ENCODE data around the gene OSBPL2. TPM values are rescaled to one million over a fixed set of nuclear protein-coding genes. Genes with fewer than 3 reads are reported as not detected.

Gene OSBPL2
- total and polyA plus RNA-seq, 4 experiments from 2014 or later, result 14.8 to 84.4 (median 49.1) TPM

DNA sequence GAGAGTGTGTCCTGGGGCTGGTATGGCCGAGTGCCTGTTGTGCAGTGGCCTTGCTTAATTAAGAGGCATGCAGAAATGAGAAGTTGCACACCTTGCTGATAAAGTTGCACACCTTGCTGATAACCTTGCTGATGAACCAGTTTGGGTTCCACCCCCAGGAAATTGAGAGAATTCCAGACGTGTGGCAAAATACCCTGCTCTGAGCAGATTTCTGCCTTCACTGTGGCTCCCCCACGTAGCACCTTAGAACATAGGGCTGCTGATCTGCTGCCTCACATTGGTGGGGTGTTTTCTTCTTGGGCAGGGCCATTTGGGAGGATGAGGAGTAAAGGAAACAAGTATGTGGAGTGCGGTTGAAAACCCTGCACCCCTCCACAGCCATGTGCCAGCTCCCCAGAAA, 42.0 kb downstream of the OSBPL2 start:
- DNase-seq, result no peak
- no peaks in the 10 kb centered on the region for H3K9me3 Mint-ChIP-seq
- Histone ChIP-seq H3K36me3 (ENCODE audit: insufficient read depth, low read length) (peaks cover 55% of the 10 kb centered on the region), H3K9me3 (ENCODE audit: control insufficient read depth in 1 of 2, low read length in 2 of 2) (no peaks in the 10 kb centered on the region), H3K27ac (ENCODE audit: low read depth, low read length) (no peak overlapping the region), H3K4me1 (ENCODE audit: insufficient read depth, low read length) (no peaks in the 10 kb centered on the region), H3K27me3 (ENCODE audit: insufficient read depth, low read length) (no peaks in the 10 kb centered on the region), H3K4me3 (ENCODE audit: low read length in 2 of 2) (no peak overlapping the region)
- ChIA-PET POLR2A (ENCODE audit: partially characterized antibody) (no interaction called here), CTCF (ENCODE audit: partially characterized antibody) (no interaction called here)
- H3K4me1 Mint-ChIP-seq, result peaks cover 0 to 2% (median under 1%) of the 10 kb centered on the region in 4 donors
- H3K27ac Mint-ChIP-seq, result no peak overlapping the region
- no peak overlapping the region for H3K4me3 Mint-ChIP-seq
- no peaks in the 10 kb centered on the region for H3K27me3 Mint-ChIP-seq
- peaks cover 54 to 75% of the 10 kb centered on the region in 2 donors for H3K36me3 Mint-ChIP-seq
- intact Hi-C loops (cut with micrococcal nuclease), result no loop called here

DNA sequence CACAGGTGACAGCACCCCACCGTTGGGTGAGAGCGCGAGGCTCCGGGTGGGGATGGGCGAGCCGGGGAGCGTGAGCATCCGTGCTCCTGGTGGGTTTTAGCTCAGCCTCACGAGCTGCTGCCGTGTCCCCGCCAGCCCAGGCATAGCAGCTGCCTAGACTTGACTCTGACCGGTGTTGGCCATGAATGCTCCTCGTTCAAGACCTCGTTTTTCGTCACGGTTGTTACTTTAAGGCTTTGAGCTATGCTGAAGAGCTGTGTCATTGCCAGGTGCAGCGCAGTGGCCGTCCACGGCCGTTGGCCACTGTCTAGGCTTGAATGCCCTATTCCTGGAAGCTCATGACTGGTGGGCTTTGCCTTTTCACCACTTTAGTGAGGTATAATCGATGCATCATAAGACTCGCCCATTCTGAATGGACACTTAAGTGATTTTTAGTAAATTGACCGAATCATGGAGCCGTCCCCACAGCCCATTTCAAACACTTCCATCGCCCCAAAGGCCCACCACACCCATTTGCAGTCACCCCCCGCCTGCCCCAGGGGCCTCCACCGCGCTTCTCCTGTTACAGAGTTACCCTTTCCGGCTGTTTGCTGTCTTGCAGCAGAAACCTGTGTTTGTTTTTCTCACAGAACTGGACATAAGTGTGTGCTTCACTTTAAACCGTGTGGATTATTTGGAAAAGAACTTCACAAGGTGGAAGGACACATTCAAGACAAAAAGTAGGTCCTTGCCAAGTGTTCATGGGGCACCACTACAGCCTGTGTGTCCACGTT, 43.0 kb downstream of the OSBPL2 start:
- Histone ChIP-seq H3K27me3 (ENCODE audit: insufficient read depth, low read length) (no peaks in the 10 kb centered on the region), H3K27ac (ENCODE audit: low read depth, low read length) (no peak overlapping the region), H3K4me3 (ENCODE audit: low read length in 2 of 2) (no peak overlapping the region), H3K4me1 (ENCODE audit: insufficient read depth, low read length) (no peaks in the 10 kb centered on the region), H3K36me3 (ENCODE audit: insufficient read depth, low read length) (peaks cover 65% of the 10 kb centered on the region), H3K9me3 (ENCODE audit: control insufficient read depth in 1 of 2, low read length in 2 of 2) (no peaks in the 10 kb centered on the region)
- Mint-ChIP-seq H3K27ac (peak overlapping the region in 1 of 7 donors; percentile 15), H3K36me3 (peaks cover 51 to 72% of the 10 kb centered on the region in 2 donors), H3K4me1 (peaks cover 0 to 2% (median under 1%) of the 10 kb centered on the region in 4 donors), H3K4me3 (no peak overlapping the region), H3K9me3 (no peaks in the 10 kb centered on the region), H3K27me3 (no peaks in the 10 kb centered on the region)
- CTCF ChIA-PET (ENCODE audit: partially characterized antibody), result no interaction called here
- DNase-seq, result no peak
- POLR2A ChIA-PET (ENCODE audit: partially characterized antibody), result no interaction called here
- intact Hi-C loops (cut with micrococcal nuclease), result no loop called here

- no peaks in the 10 kb centered on the region for H3K27me3 Mint-ChIP-seq
- H3K4me1 ChIP-seq (ENCODE audit: insufficient read depth, low read length), result no peaks in the 10 kb centered on the region
- H3K27me3 ChIP-seq (ENCODE audit: insufficient read depth, low read length), result no peaks in the 10 kb centered on the region
- no peak overlapping the region for H3K27ac ChIP-seq (ENCODE audit: low read depth, low read length)
- H3K4me1 Mint-ChIP-seq, result peaks cover 0 to 2% (median under 1%) of the 10 kb centered on the region in 4 donors
- ChIA-PET CTCF (ENCODE audit: partially characterized antibody) (no interaction called here), POLR2A (ENCODE audit: partially characterized antibody) (no interaction called here)
- intact Hi-C loops (cut with micrococcal nuclease), result no loop called here
- no peak overlapping the region for H3K4me3 Mint-ChIP-seq
- no peaks in the 10 kb centered on the region for H3K9me3 Mint-ChIP-seq
- H3K4me3 ChIP-seq (ENCODE audit: low read length in 2 of 2), result no peak overlapping the region
- peak overlapping the region in 1 of 7 donors; percentile 50 for H3K27ac Mint-ChIP-seq
- H3K36me3 ChIP-seq (ENCODE audit: insufficient read depth, low read length), result peaks cover 71% of the 10 kb centered on the region
- DNase-seq, result no peak
- peaks cover 51 to 73% of the 10 kb centered on the region in 2 donors for H3K36me3 Mint-ChIP-seq
- H3K9me3 ChIP-seq (ENCODE audit: control insufficient read depth in 1 of 2, low read length in 2 of 2), result no peaks in the 10 kb centered on the region
Measured at GRCh38 chr20:62282103-62282502, 43.8 kb downstream of the OSBPL2 start.

DNA sequence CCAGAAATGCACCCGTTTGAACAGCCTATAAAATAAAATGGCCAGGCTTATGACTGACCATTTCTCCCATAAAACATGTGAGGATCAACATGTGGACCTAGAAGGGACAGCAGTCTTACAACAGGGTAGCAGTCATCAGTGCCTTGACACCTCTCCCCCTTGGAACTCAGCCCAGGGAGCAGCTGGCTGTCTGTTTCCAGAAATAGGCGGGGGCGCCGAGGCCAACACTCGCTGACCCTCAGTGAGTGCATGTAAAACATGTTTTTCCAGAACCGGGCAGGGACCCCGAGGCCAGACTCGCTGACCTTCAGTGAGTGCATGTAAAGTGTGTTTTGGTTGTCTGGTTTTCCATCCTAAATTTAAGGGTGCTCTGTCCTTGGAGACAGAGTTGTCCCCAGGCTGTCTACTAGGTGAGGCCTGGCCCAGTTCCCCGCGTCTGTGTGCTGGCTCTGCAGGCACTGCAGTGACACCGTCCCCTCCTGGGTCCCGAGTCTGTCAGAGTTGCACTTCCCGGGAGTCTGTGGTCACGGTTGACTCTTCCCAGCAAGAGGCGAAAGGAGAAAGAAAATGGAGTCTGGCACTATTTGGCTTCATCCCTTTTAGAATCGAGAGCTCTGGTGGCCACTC, 44.7 kb downstream of the OSBPL2 start:
- no peaks in the 10 kb centered on the region for H3K4me1 ChIP-seq (ENCODE audit: insufficient read depth, low read length)
- no peaks in the 10 kb centered on the region for H3K9me3 Mint-ChIP-seq
- DNase-seq, result no peak
- no peaks in the 10 kb centered on the region for H3K27me3 ChIP-seq (ENCODE audit: insufficient read depth, low read length)
- H3K4me3 Mint-ChIP-seq, result no peak overlapping the region
- H3K36me3 ChIP-seq (ENCODE audit: insufficient read depth, low read length), result peaks cover 71% of the 10 kb centered on the region
- ChIA-PET POLR2A (ENCODE audit: partially characterized antibody) (interaction anchor here (0.6 kb wide), 1 partner anchor 95 kb away, joined by 3 read pairs; no protein-coding TSS in a partner anchor), CTCF (ENCODE audit: partially characterized antibody) (no interaction called here)
- intact Hi-C loops (cut with micrococcal nuclease), result no loop called here
- H3K27me3 Mint-ChIP-seq, result no peaks in the 10 kb centered on the region
- peaks cover 49 to 65% of the 10 kb centered on the region in 2 donors for H3K36me3 Mint-ChIP-seq
- peaks cover 0 to 2% (median under 1%) of the 10 kb centered on the region in 4 donors for H3K4me1 Mint-ChIP-seq
- no peak overlapping the region for H3K27ac ChIP-seq (ENCODE audit: low read depth, low read length)
- H3K4me3 ChIP-seq (ENCODE audit: low read length in 2 of 2), result no peak overlapping the region
- H3K9me3 ChIP-seq (ENCODE audit: control insufficient read depth in 1 of 2, low read length in 2 of 2), result no peaks in the 10 kb centered on the region
- H3K27ac Mint-ChIP-seq, result no peak overlapping the region

- H3K27ac ChIP-seq (ENCODE audit: low read depth, low read length), result no peak overlapping the region
- intact Hi-C loops (cut with micrococcal nuclease), result no loop called here
- Mint-ChIP-seq H3K4me1 (no peaks in the 10 kb centered on the region), H3K36me3 (peaks cover 38 to 63% of the 10 kb centered on the region in 2 donors), H3K27me3 (no peaks in the 10 kb centered on the region), H3K27ac (no peak overlapping the region), H3K9me3 (no peaks in the 10 kb centered on the region), H3K4me3 (no peak overlapping the region)
- no peak for DNase-seq
- H3K36me3 ChIP-seq (ENCODE audit: insufficient read depth, low read length), result peaks cover 62% of the 10 kb centered on the region
- no peaks in the 10 kb centered on the region for H3K9me3 ChIP-seq (ENCODE audit: control insufficient read depth in 1 of 2, low read length in 2 of 2)
- CTCF ChIA-PET (ENCODE audit: partially characterized antibody), result no interaction called here
- POLR2A ChIA-PET (ENCODE audit: partially characterized antibody), result no interaction called here
- no peaks in the 10 kb centered on the region for H3K4me1 ChIP-seq (ENCODE audit: insufficient read depth, low read length)
- no peaks in the 10 kb centered on the region for H3K27me3 ChIP-seq (ENCODE audit: insufficient read depth, low read length)
- no peak overlapping the region for H3K4me3 ChIP-seq (ENCODE audit: low read length in 2 of 2)
Measured at GRCh38 chr20:62284448-62284847, 46.1 kb downstream of the OSBPL2 start.

- H3K4me3 Mint-ChIP-seq, result no peak overlapping the region
- no peaks in the 10 kb centered on the region for H3K9me3 Mint-ChIP-seq
- H3K4me3 ChIP-seq (ENCODE audit: low read length in 2 of 2), result no peak overlapping the region
- no peak for DNase-seq
- no peaks in the 10 kb centered on the region for H3K27me3 ChIP-seq (ENCODE audit: insufficient read depth, low read length)
- peaks cover 31 to 60% of the 10 kb centered on the region in 2 donors for H3K36me3 Mint-ChIP-seq
- H3K9me3 ChIP-seq (ENCODE audit: control insufficient read depth in 1 of 2, low read length in 2 of 2), result no peaks in the 10 kb centered on the region
- ChIA-PET CTCF (ENCODE audit: partially characterized antibody) (interaction anchor here (1.3 kb wide), 1 partner anchor 16 kb away, joined by 3 read pairs; no protein-coding TSS in a partner anchor), POLR2A (ENCODE audit: partially characterized antibody) (no interaction called here)
- intact Hi-C loops (cut with micrococcal nuclease), result no loop called here
- no peak overlapping the region for H3K27ac Mint-ChIP-seq
- no peaks in the 10 kb centered on the region for H3K27me3 Mint-ChIP-seq
- H3K27ac ChIP-seq (ENCODE audit: low read depth, low read length), result no peak overlapping the region
- peaks cover 55% of the 10 kb centered on the region for H3K36me3 ChIP-seq (ENCODE audit: insufficient read depth, low read length)
- H3K4me1 Mint-ChIP-seq, result no peaks in the 10 kb centered on the region
- H3K4me1 ChIP-seq (ENCODE audit: insufficient read depth, low read length), result no peaks in the 10 kb centered on the region
Measured at GRCh38 chr20:62285151-62285550, 46.8 kb downstream of the OSBPL2 start.

DNA sequence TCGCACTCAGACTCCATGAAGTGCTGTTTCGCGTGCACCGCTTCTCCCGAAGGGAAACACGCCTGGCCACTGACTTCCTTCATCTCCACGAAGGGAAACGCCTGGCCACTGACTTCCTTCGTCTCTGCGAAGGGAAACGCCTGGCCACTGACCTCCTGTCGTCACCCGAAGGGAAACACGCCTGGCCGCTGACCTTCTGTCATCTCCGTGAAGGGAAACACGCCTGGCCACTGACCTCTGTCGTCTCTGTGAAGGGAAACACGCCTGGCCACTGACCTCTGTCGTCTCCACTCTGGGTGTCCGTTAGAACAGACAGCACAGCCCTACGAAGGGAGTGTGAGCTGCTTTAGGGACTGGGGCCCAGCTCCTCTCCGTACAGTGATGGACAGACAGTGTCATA, 47.4 kb downstream of the OSBPL2 start:
- ChIA-PET CTCF (ENCODE audit: partially characterized antibody) (interaction anchor here (1.3 kb wide), 1 partner anchor 15 kb away, joined by 3 read pairs; no protein-coding TSS in a partner anchor), POLR2A (ENCODE audit: partially characterized antibody) (no interaction called here)
- Mint-ChIP-seq H3K27me3 (no peaks in the 10 kb centered on the region), H3K4me3 (no peak overlapping the region), H3K27ac (no peak overlapping the region), H3K36me3 (peaks cover 26 to 55% of the 10 kb centered on the region in 2 donors), H3K4me1 (no peaks in the 10 kb centered on the region), H3K9me3 (no peaks in the 10 kb centered on the region)
- no peak for DNase-seq
- Histone ChIP-seq H3K4me1 (ENCODE audit: insufficient read depth, low read length) (no peaks in the 10 kb centered on the region), H3K9me3 (ENCODE audit: control insufficient read depth in 1 of 2, low read length in 2 of 2) (no peaks in the 10 kb centered on the region), H3K27me3 (ENCODE audit: insufficient read depth, low read length) (no peaks in the 10 kb centered on the region), H3K36me3 (ENCODE audit: insufficient read depth, low read length) (peaks cover 49% of the 10 kb centered on the region), H3K4me3 (ENCODE audit: low read length in 2 of 2) (no peak overlapping the region), H3K27ac (ENCODE audit: low read depth, low read length) (no peak overlapping the region)
- intact Hi-C loops (cut with micrococcal nuclease), result no loop called here

All from CD4-positive, alpha-beta memory T cell (primary cell).